ENCODE data around the gene MSANTD7. TPM values are rescaled to one million over a fixed set of nuclear protein-coding genes. Genes with fewer than 3 reads are reported as not detected.

MSANTD7 gene, protein sequence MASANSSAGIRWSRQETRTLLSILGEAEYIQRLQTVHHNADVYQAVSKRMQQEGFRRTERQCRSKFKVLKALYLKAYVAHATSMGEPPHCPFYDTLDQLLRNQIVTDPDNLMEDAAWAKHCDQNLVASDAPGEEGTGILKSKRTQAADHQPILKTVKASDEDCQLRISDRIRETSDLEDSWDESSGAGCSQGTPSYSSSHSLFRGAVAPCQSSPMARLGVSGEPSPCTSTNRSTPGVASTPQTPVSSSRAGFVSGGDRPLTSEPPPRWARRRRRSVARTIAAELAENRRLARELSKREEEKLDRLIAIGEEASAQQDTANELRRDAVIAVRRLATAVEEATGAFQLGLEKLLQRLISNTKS
- total RNA-seq: 11.8 TPM

- TF ChIP-seq POLR2A (IDR thresholded peaks at IDR 0.05) (peak in 1 of 2 donors; percentile 62), POLR2AphosphoS5 (IDR thresholded peaks at IDR 0.05; ENCODE audit: insufficient read depth in 1 of 2, low read depth in 1 of 2) (peak; percentile 94 to 95)
- TF ChIP-seq, protein P1, sequence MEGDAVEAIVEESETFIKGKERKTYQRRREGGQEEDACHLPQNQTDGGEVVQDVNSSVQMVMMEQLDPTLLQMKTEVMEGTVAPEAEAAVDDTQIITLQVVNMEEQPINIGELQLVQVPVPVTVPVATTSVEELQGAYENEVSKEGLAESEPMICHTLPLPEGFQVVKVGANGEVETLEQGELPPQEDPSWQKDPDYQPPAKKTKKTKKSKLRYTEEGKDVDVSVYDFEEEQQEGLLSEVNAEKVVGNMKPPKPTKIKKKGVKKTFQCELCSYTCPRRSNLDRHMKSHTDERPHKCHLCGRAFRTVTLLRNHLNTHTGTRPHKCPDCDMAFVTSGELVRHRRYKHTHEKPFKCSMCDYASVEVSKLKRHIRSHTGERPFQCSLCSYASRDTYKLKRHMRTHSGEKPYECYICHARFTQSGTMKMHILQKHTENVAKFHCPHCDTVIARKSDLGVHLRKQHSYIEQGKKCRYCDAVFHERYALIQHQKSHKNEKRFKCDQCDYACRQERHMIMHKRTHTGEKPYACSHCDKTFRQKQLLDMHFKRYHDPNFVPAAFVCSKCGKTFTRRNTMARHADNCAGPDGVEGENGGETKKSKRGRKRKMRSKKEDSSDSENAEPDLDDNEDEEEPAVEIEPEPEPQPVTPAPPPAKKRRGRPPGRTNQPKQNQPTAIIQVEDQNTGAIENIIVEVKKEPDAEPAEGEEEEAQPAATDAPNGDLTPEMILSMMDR (IDR thresholded peaks at IDR 0.05): no peak
- Histone ChIP-seq H3K9me3 (no peaks in the 10 kb centered on the region), H3K36me3 (peaks cover 0 to 14% of the 10 kb centered on the region in 2 donors), H3K27ac (peak within 1 kb of the TSS; percentile 97), H3K27me3 (no peaks in the 10 kb centered on the region), H3K4me1 (peaks cover 29% of the 10 kb centered on the region), H3K4me3 (peak within 1 kb of the TSS; percentile 80 to 88)
- peak; percentile 98 to 99 for DNase-seq (ENCODE audit: extremely low spot score in 2 of 2)
- intact Hi-C loops (cut with DNase I): loop anchor here (10.0 kb wide), 2 partner anchors 233 to 333 kb away; no protein-coding TSS in a partner anchor
These were observed at the start of gene MSANTD7, which contains the start of the genes CDNF and HSPA14 for GRCh38 chr10:14837757-14838581. TSS of gene MSANTD7 (plus strand) at chr10:14838306. CDS start at chr10:14842285, 3,979 bp downstream. TSS of gene CDNF (minus strand) at chr10:14838037. CDS start at chr10:14837946, 91 bp downstream. TSS of gene HSPA14 (plus strand) at chr10:14838306. CDS start at chr10:14838403, 97 bp downstream.

DNA sequence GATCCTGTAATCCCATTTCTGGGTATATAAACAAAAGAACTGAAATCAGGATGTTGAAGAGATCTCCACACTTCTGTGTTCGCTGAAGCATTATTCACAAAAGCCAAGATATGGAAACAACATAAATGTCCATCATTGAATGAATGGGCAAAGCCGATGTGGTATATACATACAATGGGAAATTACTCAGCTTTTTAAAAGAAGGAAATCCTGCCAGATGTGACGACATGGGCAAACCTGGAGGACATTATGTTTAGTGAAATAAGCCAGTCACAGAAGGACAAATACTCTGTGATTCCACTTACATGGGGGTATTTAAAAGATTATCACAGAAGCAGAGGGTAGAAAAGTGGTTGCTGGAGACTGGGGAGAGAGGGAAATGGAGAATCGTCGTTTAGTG is 39.5 kb upstream of the MSANTD7 start:
- no peaks in the 10 kb centered on the region for H3K36me3 ChIP-seq
- TF ChIP-seq POLR2AphosphoS5 (IDR thresholded peaks at IDR 0.05; ENCODE audit: insufficient read depth in 1 of 2, low read depth in 1 of 2): no peak
- TF ChIP-seq, protein P1 (IDR thresholded peaks at IDR 0.05): no peak
- no peak for TF ChIP-seq POLR2A (IDR thresholded peaks at IDR 0.05)
- no peaks in the 10 kb centered on the region for H3K9me3 ChIP-seq
- no peak overlapping the region for H3K27ac ChIP-seq
- no peak for DNase-seq (ENCODE audit: extremely low spot score in 2 of 2)
- no peaks in the 10 kb centered on the region for H3K4me1 ChIP-seq
- H3K27me3 ChIP-seq: no peaks in the 10 kb centered on the region
- no peak overlapping the region for H3K4me3 ChIP-seq
- intact Hi-C loops (cut with DNase I): no loop called here

DNA sequence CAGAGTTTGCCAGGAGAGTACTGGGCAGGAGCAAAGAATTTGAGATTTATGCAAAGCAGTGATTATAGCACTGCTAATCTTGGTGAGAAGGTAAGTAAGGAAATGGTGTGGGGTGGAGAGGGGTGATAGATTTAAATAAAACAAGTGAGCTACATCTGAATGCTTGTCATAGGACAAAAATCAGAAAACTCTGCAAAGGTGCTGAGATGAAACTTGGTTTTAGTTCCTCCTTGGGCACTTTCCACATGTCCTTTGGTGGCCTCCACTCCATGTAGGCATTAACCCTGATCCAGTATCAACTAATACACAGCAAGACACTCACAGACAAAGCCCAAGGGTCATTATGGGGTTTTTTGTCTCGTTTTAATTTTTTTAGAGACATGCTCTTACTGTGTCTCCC is 37.7 kb upstream of the MSANTD7 start:
- no peak for DNase-seq (ENCODE audit: extremely low spot score in 2 of 2)
- Histone ChIP-seq H3K9me3 (no peaks in the 10 kb centered on the region), H3K4me3 (no peak overlapping the region), H3K27ac (no peak overlapping the region), H3K36me3 (no peaks in the 10 kb centered on the region), H3K27me3 (no peaks in the 10 kb centered on the region), H3K4me1 (no peaks in the 10 kb centered on the region)
- intact Hi-C loops (cut with DNase I): no loop called here
- TF ChIP-seq POLR2A (IDR thresholded peaks at IDR 0.05) (no peak), POLR2AphosphoS5 (IDR thresholded peaks at IDR 0.05; ENCODE audit: insufficient read depth in 1 of 2, low read depth in 1 of 2) (no peak)
- TF ChIP-seq, protein P1 (IDR thresholded peaks at IDR 0.05): no peak

DNA sequence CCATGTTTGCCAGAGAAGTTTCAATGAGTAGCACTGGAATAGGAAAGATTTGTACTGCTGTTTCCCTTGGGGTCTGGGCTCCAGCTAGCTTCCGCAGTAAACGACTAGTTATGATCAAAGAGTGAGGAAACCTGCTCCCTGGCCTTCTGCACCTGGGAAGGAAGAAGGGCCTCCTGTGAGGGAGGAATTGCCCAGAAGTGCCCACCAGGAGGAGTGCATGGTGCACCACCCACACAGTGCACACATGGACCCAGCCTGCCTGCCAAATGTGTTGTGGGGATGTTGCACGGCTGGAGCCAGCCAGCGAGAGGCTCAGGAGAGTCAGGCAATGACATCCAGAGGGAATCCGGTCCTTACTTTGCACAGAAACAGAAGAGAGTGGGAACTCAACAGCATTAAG is 36.4 kb upstream of the MSANTD7 start:
- TF ChIP-seq, protein P1 (IDR thresholded peaks at IDR 0.05): no peak
- no peak for TF ChIP-seq POLR2AphosphoS5 (IDR thresholded peaks at IDR 0.05; ENCODE audit: insufficient read depth in 1 of 2, low read depth in 1 of 2)
- no peak for TF ChIP-seq POLR2A (IDR thresholded peaks at IDR 0.05)
- intact Hi-C loops (cut with DNase I): no loop called here
- DNase-seq (ENCODE audit: extremely low spot score in 2 of 2): no peak
- H3K9me3 ChIP-seq: no peaks in the 10 kb centered on the region
- H3K36me3 ChIP-seq: no peaks in the 10 kb centered on the region
- H3K4me3 ChIP-seq: no peak overlapping the region
- no peaks in the 10 kb centered on the region for H3K4me1 ChIP-seq
- no peaks in the 10 kb centered on the region for H3K27me3 ChIP-seq
- no peak overlapping the region for H3K27ac ChIP-seq
